Measurements from ENCODE around the gene OSBPL6.

DNA sequence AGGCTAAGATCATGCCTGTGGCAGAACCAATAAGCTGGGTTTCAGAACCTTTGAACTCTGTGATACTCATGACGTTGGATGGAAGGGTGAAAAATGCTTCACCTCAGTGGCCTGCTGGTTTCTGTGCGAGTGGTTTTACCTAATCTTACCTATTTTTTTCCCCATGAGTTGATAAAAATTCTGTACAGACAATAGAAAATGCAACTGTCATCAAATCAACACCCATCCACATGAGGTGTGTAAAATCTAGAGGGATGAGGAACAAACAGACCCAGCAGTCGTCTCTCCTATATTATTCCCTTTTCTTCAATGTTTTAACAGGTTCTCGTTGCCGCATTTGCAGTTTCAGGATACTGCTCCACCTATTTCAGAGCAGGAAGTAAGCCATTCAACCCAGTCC lies 189.4 kb downstream of the OSBPL6 start:
- TF ChIP-seq, protein P1, sequence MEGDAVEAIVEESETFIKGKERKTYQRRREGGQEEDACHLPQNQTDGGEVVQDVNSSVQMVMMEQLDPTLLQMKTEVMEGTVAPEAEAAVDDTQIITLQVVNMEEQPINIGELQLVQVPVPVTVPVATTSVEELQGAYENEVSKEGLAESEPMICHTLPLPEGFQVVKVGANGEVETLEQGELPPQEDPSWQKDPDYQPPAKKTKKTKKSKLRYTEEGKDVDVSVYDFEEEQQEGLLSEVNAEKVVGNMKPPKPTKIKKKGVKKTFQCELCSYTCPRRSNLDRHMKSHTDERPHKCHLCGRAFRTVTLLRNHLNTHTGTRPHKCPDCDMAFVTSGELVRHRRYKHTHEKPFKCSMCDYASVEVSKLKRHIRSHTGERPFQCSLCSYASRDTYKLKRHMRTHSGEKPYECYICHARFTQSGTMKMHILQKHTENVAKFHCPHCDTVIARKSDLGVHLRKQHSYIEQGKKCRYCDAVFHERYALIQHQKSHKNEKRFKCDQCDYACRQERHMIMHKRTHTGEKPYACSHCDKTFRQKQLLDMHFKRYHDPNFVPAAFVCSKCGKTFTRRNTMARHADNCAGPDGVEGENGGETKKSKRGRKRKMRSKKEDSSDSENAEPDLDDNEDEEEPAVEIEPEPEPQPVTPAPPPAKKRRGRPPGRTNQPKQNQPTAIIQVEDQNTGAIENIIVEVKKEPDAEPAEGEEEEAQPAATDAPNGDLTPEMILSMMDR (tag by site-specific recombination; IDR thresholded peaks at IDR 0.05): no peak
- TF ChIP-seq ZNF292 (tag by site-specific recombination; IDR thresholded peaks at IDR 0.05; ENCODE audit: borderline replicate concordance, low read depth) (no peak), ZBTB8A (tag by site-specific recombination; IDR thresholded peaks at IDR 0.05) (no peak), ZNF48 (tag by site-specific recombination; IDR thresholded peaks at IDR 0.05) (no peak), ZNF792 (tag by site-specific recombination; IDR thresholded peaks at IDR 0.05) (no peak), BCL11B (tag by site-specific recombination; IDR thresholded peaks at IDR 0.05; ENCODE audit: low read depth) (no peak)
- TF ChIP-seq, protein P2, sequence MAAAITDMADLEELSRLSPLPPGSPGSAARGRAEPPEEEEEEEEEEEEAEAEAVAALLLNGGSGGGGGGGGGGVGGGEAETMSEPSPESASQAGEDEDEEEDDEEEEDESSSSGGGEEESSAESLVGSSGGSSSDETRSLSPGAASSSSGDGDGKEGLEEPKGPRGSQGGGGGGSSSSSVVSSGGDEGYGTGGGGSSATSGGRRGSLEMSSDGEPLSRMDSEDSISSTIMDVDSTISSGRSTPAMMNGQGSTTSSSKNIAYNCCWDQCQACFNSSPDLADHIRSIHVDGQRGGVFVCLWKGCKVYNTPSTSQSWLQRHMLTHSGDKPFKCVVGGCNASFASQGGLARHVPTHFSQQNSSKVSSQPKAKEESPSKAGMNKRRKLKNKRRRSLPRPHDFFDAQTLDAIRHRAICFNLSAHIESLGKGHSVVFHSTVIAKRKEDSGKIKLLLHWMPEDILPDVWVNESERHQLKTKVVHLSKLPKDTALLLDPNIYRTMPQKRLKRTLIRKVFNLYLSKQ (tag by site-specific recombination; IDR thresholded peaks at IDR 0.05; ENCODE audit: borderline replicate concordance): no peak
- TF ChIP-seq, protein P3, sequence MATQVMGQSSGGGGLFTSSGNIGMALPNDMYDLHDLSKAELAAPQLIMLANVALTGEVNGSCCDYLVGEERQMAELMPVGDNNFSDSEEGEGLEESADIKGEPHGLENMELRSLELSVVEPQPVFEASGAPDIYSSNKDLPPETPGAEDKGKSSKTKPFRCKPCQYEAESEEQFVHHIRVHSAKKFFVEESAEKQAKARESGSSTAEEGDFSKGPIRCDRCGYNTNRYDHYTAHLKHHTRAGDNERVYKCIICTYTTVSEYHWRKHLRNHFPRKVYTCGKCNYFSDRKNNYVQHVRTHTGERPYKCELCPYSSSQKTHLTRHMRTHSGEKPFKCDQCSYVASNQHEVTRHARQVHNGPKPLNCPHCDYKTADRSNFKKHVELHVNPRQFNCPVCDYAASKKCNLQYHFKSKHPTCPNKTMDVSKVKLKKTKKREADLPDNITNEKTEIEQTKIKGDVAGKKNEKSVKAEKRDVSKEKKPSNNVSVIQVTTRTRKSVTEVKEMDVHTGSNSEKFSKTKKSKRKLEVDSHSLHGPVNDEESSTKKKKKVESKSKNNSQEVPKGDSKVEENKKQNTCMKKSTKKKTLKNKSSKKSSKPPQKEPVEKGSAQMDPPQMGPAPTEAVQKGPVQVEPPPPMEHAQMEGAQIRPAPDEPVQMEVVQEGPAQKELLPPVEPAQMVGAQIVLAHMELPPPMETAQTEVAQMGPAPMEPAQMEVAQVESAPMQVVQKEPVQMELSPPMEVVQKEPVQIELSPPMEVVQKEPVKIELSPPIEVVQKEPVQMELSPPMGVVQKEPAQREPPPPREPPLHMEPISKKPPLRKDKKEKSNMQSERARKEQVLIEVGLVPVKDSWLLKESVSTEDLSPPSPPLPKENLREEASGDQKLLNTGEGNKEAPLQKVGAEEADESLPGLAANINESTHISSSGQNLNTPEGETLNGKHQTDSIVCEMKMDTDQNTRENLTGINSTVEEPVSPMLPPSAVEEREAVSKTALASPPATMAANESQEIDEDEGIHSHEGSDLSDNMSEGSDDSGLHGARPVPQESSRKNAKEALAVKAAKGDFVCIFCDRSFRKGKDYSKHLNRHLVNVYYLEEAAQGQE (tag by site-specific recombination; IDR thresholded peaks at IDR 0.05): no peak
- TF ChIP-seq, protein P4, sequence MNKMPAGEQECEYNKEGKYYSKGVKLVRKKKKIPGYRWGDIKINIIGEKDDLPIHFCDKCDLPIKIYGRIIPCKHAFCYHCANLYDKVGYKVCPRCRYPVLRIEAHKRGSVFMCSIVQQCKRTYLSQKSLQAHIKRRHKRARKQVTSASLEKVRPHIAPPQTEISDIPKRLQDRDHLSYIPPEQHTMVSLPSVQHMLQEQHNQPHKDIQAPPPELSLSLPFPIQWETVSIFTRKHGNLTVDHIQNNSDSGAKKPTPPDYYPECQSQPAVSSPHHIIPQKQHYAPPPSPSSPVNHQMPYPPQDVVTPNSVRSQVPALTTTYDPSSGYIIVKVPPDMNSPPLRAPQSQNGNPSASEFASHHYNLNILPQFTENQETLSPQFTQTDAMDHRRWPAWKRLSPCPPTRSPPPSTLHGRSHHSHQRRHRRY (tag by site-specific recombination; IDR thresholded peaks at IDR 0.05): no peak

Measured in HEK293 (cell line).